Esophagus muscularis mucosa (tissue), 4 donors: ENCODE results near the gene NDUFAF2.

Source experiments
- EP300 ChIP-seq: sonication (generic); formaldehyde crosslinking; IDR thresholded peaks from one replicate; pipeline ENCODE4 v1.6.1; 2017; ENCODE audit warnings: antibody characterized with exemption
- POLR2A ChIP-seq: fragments of 450-650 bp; IDR thresholded peaks from one replicate; pipeline ENCODE4 v1.6.1; 2017; ENCODE audit warnings: antibody characterized with exemption, moderate library complexity, mild to moderate bottlenecking, low read depth
- POLR2AphosphoS5 ChIP-seq, 2 donors: sonication (generic); formaldehyde crosslinking; IDR thresholded peaks; one replicate each; pipeline ENCODE4 v1.6.1; 2017; ENCODE audit warnings: antibody characterized with exemption in 2 of 2
- TF ChIP-seq, protein P1 (sequence below), 3 experiments: fragments of 200-600 bp in 2 of 3; fragments of 450-650 bp in 1 of 3; sonication (generic) in 2 of 3; IDR thresholded peaks; one replicate each; pipeline ENCODE4 v1.5.1; 2017 to 2019; ENCODE audit warnings: antibody characterized with exemption in 3 of 3, mild to moderate bottlenecking in 2 of 3, moderate library complexity in 1 of 3

DNA sequence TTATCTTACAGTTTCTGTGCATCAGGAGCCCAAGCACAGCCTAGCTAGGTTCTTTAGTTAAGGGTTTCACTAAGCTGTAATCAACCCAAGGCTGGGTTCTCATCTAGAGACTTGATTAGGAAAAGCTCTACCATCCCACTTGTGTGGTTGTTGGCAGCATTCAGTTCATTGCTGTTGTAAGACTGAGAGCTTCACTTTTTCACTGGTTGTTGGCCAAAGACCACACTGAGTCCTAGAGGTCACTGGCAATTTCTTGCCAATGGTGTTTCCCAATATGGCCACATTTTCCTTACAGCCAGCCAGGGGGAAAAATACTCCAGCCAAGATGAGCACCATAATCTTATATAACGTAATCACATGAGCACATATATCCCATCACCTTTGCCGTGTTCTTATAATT, 142.9 kb downstream of the NDUFAF2 start:
- TF ChIP-seq, protein P1, sequence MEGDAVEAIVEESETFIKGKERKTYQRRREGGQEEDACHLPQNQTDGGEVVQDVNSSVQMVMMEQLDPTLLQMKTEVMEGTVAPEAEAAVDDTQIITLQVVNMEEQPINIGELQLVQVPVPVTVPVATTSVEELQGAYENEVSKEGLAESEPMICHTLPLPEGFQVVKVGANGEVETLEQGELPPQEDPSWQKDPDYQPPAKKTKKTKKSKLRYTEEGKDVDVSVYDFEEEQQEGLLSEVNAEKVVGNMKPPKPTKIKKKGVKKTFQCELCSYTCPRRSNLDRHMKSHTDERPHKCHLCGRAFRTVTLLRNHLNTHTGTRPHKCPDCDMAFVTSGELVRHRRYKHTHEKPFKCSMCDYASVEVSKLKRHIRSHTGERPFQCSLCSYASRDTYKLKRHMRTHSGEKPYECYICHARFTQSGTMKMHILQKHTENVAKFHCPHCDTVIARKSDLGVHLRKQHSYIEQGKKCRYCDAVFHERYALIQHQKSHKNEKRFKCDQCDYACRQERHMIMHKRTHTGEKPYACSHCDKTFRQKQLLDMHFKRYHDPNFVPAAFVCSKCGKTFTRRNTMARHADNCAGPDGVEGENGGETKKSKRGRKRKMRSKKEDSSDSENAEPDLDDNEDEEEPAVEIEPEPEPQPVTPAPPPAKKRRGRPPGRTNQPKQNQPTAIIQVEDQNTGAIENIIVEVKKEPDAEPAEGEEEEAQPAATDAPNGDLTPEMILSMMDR (IDR thresholded peaks at IDR 0.05) = no peak
- no peak for TF ChIP-seq POLR2A
- TF ChIP-seq POLR2AphosphoS5 (IDR thresholded peaks at IDR 0.05) = no peak
- no peak for TF ChIP-seq EP300
